Endodermal cell (in vitro differentiated cells): ENCODE data around the gene BEST3. TPM values are rescaled to one million over a fixed set of nuclear protein-coding genes. Genes with fewer than 3 reads are reported as not detected.

Source experiments
- DNase-seq: peaks from one replicate; pipeline ENCODE4 v3.0.0-alpha.2; 2017
- H3K27ac ChIP-seq: 2 replicates; pipeline ENCODE4 v1.5.1; 2013; ENCODE audit warnings: mild to moderate bottlenecking, low read depth, low read length, moderate library complexity
- H3K27me3 ChIP-seq: 2 replicates; pipeline ENCODE4 v1.6.1; 2013; ENCODE audit warnings: mild to moderate bottlenecking, low read length, moderate library complexity; ENCODE audit not compliant: insufficient read depth, control insufficient read depth, poor library complexity, severe bottlenecking
- H3K36me3 ChIP-seq: 2 replicates; pipeline ENCODE4 v1.7.0; 2013; ENCODE audit warnings: mild to moderate bottlenecking, low read length, moderate library complexity; ENCODE audit not compliant: control insufficient read depth, insufficient read depth
- H3K4me1 ChIP-seq: one replicate; pipeline ENCODE4 v1.7.0; 2013; ENCODE audit warnings: low read length; ENCODE audit not compliant: control insufficient read depth, insufficient read depth
- H3K4me3 ChIP-seq: 2 replicates; pipeline ENCODE4 v1.5.1; 2013; ENCODE audit warnings: mild to moderate bottlenecking, low read length, moderate library complexity
- H3K9ac ChIP-seq: 2 replicates; pipeline ENCODE4 v1.6.1; 2013; ENCODE audit warnings: mild to moderate bottlenecking, low read length, moderate library complexity; ENCODE audit not compliant: poor library complexity, severe bottlenecking; ENCODE audit errors: extremely low read depth
- H3K9me3 ChIP-seq: 2 replicates; pipeline ENCODE4 v1.6.1; 2013; ENCODE audit warnings: mild to moderate bottlenecking, low read length, moderate library complexity; ENCODE audit not compliant: control insufficient read depth
- H3K27ac Mint-ChIP-seq: 2 replicates; pipeline ENCODE4 v1.8.0; 2020; ENCODE audit warnings: mixed read lengths
- H3K27me3 Mint-ChIP-seq: 2 replicates; pipeline ENCODE4 v1.8.0; 2021; ENCODE audit warnings: mild to moderate bottlenecking, mixed read lengths; ENCODE audit not compliant: insufficient read depth
- H3K36me3 Mint-ChIP-seq: 2 replicates; pipeline ENCODE4 v1.8.0; 2020; ENCODE audit warnings: low read depth, mixed read lengths
- H3K4me1 Mint-ChIP-seq: 2 replicates; pipeline ENCODE4 v1.8.0; 2020; ENCODE audit warnings: mixed read lengths
- H3K4me3 Mint-ChIP-seq: 2 replicates; pipeline ENCODE4 v1.8.0; 2020; ENCODE audit warnings: mild to moderate bottlenecking, moderate library complexity, mixed read lengths
- H3K9me3 Mint-ChIP-seq: 2 replicates; pipeline ENCODE4 v1.8.0; 2020; ENCODE audit warnings: mild to moderate bottlenecking, mixed read lengths
- CTCF ChIP-seq: fragments of 200-600 bp; sonication (generic); conservative IDR thresholded peaks from 2 replicates; pipeline ENCODE4 v1.5.0; 2021; ENCODE audit warnings: antibody characterized with exemption, mild to moderate bottlenecking
- WGBS, 2 experiments: methylation state at CpG; one replicate each; pipeline versions ENCODE4 v1.1.5 to v1.1.7; 2013; ENCODE audit warnings: missing lambda C conversion rate in 2 of 2, mixed read lengths in 1 of 2; ENCODE audit not compliant: insufficient coverage in 1 of 2, insufficient read length in 1 of 2; 5-methylcytosine and 5-hydroxymethylcytosine counted together
- total RNA-seq, 2 donors: library from RNA; stranded (reverse); fragmentation: NEBNext Ultra II Directional in 1 of 2; extraction: Animal tissue kit (Norgen Biotek cat#: 25700) in 1 of 2; gene quantifications; 2 replicates in 1 of 2; 3 replicates in 1 of 2; pipeline ENCODE4 v1.2.1, GENCODE V29; 2021

BEST3 gene
- total RNA-seq, 2 donors from 2014 or later = not detected

- no peak overlapping the region for H3K4me3 Mint-ChIP-seq
- TF ChIP-seq CTCF = no peak
- Histone ChIP-seq H3K9ac (no peak overlapping the region), H3K9me3 (no peaks in the 10 kb centered on the region), H3K4me1 (no peaks in the 10 kb centered on the region), H3K36me3 (no peaks in the 10 kb centered on the region), H3K4me3 (no peak overlapping the region), H3K27me3 (no peaks in the 10 kb centered on the region), H3K27ac (no peak overlapping the region)
- peaks cover 2% of the 10 kb centered on the region for H3K4me1 Mint-ChIP-seq
- WGBS, 2 experiments = 93 to 99% methylated on average over 10 to 13 of the region's 13 CpGs
- DNase-seq = no peak
- no peak overlapping the region for H3K27ac Mint-ChIP-seq
- no peaks in the 10 kb centered on the region for H3K27me3 Mint-ChIP-seq
- no peaks in the 10 kb centered on the region for H3K36me3 Mint-ChIP-seq
- no peaks in the 10 kb centered on the region for H3K9me3 Mint-ChIP-seq
These were observed 75.1 kb downstream of the BEST3 start for GRCh38 chr12:69623970-69624369.

GRCh38 chr12:69621551-69621950 lies 77.6 kb downstream of the BEST3 start:
- no peaks in the 10 kb centered on the region for H3K36me3 ChIP-seq
- Mint-ChIP-seq H3K4me1 (peaks cover 2% of the 10 kb centered on the region), H3K27me3 (no peaks in the 10 kb centered on the region), H3K9me3 (no peaks in the 10 kb centered on the region), H3K36me3 (no peaks in the 10 kb centered on the region), H3K27ac (no peak overlapping the region), H3K4me3 (no peak overlapping the region)
- H3K9ac ChIP-seq = no peak overlapping the region
- no peaks in the 10 kb centered on the region for H3K4me1 ChIP-seq
- H3K27ac ChIP-seq = no peak overlapping the region
- 87% methylated on average over 2 of the region's 2 CpGs; no CpG with 5 or more reads in 1 of the 2 experiments for WGBS, 2 experiments
- no peak overlapping the region for H3K4me3 ChIP-seq
- H3K27me3 ChIP-seq = no peaks in the 10 kb centered on the region
- no peaks in the 10 kb centered on the region for H3K9me3 ChIP-seq
- no peak for TF ChIP-seq CTCF
- no peak for DNase-seq

GRCh38 chr12:69620921-69621320 lies 78.2 kb downstream of the BEST3 start:
- Histone ChIP-seq H3K36me3 (no peaks in the 10 kb centered on the region), H3K4me3 (no peak overlapping the region), H3K27me3 (no peaks in the 10 kb centered on the region), H3K27ac (no peak overlapping the region), H3K4me1 (no peaks in the 10 kb centered on the region), H3K9ac (no peak overlapping the region), H3K9me3 (no peaks in the 10 kb centered on the region)
- no peak for DNase-seq
- H3K36me3 Mint-ChIP-seq = no peaks in the 10 kb centered on the region
- no peak for TF ChIP-seq CTCF
- H3K4me3 Mint-ChIP-seq = no peak overlapping the region
- no peaks in the 10 kb centered on the region for H3K9me3 Mint-ChIP-seq
- WGBS, 2 experiments = 97% methylated on average over 2 of the region's 2 CpGs; no CpG with 5 or more reads in 1 of the 2 experiments
- no peaks in the 10 kb centered on the region for H3K27me3 Mint-ChIP-seq
- peaks cover 2% of the 10 kb centered on the region for H3K4me1 Mint-ChIP-seq
- H3K27ac Mint-ChIP-seq = no peak overlapping the region
